GM10248 (cell line): ENCODE data around the gene IL16.
A peak's percentile ranks its signal among the peaks of the same experiment; 100 is the strongest.

Source experiments
- CTCF ChIA-PET: fragments of 300-600 bp; sonication (Branson Sonifier 250); formaldehyde crosslinking; extraction: SDS; loops from one replicate; lab custom pipeline; 2021; ENCODE audit warnings: antibody characterized with exemption; lab: Yijun Ruan, JAX
- POLR2A ChIA-PET: fragments of 350-650 bp; sonication (Branson Sonifier 250); formaldehyde crosslinking; extraction: SDS; loops from one replicate; lab custom pipeline; 2020; ENCODE audit warnings: antibody characterized with exemption; lab: Yijun Ruan, JAX
- DNase-seq: peaks from one replicate; pipeline ENCODE4 v3.0.0; 2012; ENCODE audit errors: extremely low spot score
- TF ChIP-seq, protein P1 (sequence below): IDR thresholded peaks from 2 replicates; pipeline ENCODE4 v1.5.1; 2012; ENCODE audit warnings: mild to moderate bottlenecking, low read depth; ENCODE audit errors: extremely low read depth, missing control alignments, control extremely low read depth

IL16 gene

GRCh38 chr15:81311752-81312464 is 115.2 kb downstream of the IL16 start:
- ChIA-PET CTCF (interaction anchor here (1.4 to 2.1 kb wide), 6 partner anchors 10 to 46 kb away, joined by 3 to 13 read pairs (median 10); partner anchors contain the start of gene STARD5), POLR2A (interaction anchor here (1.0 to 1.7 kb wide), 3 partner anchors 8 to 12 kb away, joined by 3 to 17 read pairs (median 7); partner anchors contain the start of gene STARD5)
- TF ChIP-seq, protein P1, sequence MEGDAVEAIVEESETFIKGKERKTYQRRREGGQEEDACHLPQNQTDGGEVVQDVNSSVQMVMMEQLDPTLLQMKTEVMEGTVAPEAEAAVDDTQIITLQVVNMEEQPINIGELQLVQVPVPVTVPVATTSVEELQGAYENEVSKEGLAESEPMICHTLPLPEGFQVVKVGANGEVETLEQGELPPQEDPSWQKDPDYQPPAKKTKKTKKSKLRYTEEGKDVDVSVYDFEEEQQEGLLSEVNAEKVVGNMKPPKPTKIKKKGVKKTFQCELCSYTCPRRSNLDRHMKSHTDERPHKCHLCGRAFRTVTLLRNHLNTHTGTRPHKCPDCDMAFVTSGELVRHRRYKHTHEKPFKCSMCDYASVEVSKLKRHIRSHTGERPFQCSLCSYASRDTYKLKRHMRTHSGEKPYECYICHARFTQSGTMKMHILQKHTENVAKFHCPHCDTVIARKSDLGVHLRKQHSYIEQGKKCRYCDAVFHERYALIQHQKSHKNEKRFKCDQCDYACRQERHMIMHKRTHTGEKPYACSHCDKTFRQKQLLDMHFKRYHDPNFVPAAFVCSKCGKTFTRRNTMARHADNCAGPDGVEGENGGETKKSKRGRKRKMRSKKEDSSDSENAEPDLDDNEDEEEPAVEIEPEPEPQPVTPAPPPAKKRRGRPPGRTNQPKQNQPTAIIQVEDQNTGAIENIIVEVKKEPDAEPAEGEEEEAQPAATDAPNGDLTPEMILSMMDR: no peak
- DNase-seq: peak; percentile 47

DNA sequence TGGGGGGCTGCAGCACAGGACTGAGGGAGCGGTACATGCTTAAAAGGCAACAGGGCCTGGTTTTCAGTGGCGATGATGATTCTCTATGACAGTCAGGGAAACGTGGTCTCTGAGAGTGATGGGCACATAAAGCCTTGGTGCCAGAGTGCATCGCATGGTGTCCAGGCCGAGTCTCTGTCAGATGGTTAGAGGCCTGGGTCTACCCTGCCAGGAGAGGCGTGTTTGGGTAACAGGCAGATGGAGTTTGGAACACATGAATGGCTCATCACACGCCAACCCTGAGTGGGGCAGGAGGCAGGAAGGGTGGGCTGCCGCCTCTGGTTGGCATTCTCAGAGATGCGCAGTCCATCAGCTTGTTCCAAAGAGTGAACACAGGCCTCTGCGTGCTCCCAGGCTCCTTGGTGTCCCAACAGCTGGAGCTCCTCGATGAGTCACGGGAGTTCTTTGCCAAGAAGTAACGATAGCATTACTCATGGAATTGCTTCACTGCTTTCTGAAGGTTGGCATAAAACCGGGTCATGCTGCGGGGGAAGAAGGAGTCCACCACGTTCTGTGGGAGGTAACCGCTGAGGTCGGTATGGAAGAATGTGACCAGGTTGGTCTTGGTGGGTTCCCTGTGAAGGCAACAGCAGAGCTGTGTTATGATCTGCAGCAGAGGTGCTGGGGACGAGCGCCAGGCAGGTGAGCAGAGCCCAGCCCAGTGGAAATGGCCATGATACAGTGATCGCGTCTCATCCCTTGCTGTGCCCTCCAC is 116.3 kb downstream of the IL16 start:
- CTCF ChIA-PET: interaction anchor here (1.2 to 1.5 kb wide), 2 partner anchors 15 to 47 kb away, joined by 3 read pairs; no protein-coding TSS in a partner anchor
- no peak for DNase-seq
- POLR2A ChIA-PET: interaction anchor here (0.7 kb wide), 1 partner anchor 57 kb away, joined by 3 read pairs; no protein-coding TSS in a partner anchor
- TF ChIP-seq, protein P1: no peak

- ChIA-PET POLR2A (no interaction called here), CTCF (interaction anchor here (1.2 to 1.5 kb wide), 3 partner anchors 10 to 47 kb away, joined by 3 read pairs; partner anchors contain the start of gene STARD5)
- TF ChIP-seq, protein P1: no peak
- no peak for DNase-seq
Observed at GRCh38 chr15:81313686-81314085, 117.0 kb downstream of the IL16 start.

GRCh38 chr15:81314378-81314777 is 117.7 kb downstream of the IL16 start:
- no peak for DNase-seq
- POLR2A ChIA-PET: no interaction called here
- CTCF ChIA-PET: interaction anchor here (1.2 kb wide), 2 partner anchors 10 kb away, joined by 3 read pairs; partner anchors contain the start of gene STARD5
- TF ChIP-seq, protein P1: no peak

GRCh38 chr15:81315452-81316175 is 118.9 kb downstream of the IL16 start:
- CTCF ChIA-PET: interaction anchor here (1.0 to 1.2 kb wide), 2 partner anchors 8 to 11 kb away, joined by 3 read pairs; no protein-coding TSS in a partner anchor
- POLR2A ChIA-PET: interaction anchor here (1.0 kb wide), 1 partner anchor 9 kb away, joined by 4 read pairs; the partner anchor contains the start of gene STARD5
- DNase-seq: no peak
- TF ChIP-seq, protein P1: no peak
